NK-92 treated with Interleukin-12 subunit alpha and Interleukin-12 subunit beta, amount 100 ng/mL, for 24 hours (cell line): ENCODE results near the gene PRKD2.

Experiments used
- DNase-seq: peaks from one replicate; lab custom pipeline; 2025; lab: John Stamatoyannopoulos, UW

Gene PRKD2

GRCh38 chr19:46704379-46705076 lies 12.4 kb downstream of the PRKD2 start:
- DNase-seq = peak; percentile 55

- DNase-seq = no peak
Measured at GRCh38 chr19:46700704-46701103, 16.2 kb downstream of the PRKD2 start.

GRCh38 chr19:46698395-46699321 lies 18.3 kb downstream of the PRKD2 start:
- no peak for DNase-seq

GRCh38 chr19:46697204-46697960 lies 19.5 kb downstream of the PRKD2 start:
- no peak for DNase-seq

GRCh38 chr19:46696866-46697203 lies 20.1 kb downstream of the PRKD2 start:
- no peak for DNase-seq

GRCh38 chr19:46696052-46696451 lies 20.9 kb downstream of the PRKD2 start:
- DNase-seq = no peak

- no peak for DNase-seq
Measured at GRCh38 chr19:46693760-46694159, 23.2 kb downstream of the PRKD2 start.

- DNase-seq = no peak
Measured at GRCh38 chr19:46692918-46693722, 23.8 kb downstream of the PRKD2 start.

- DNase-seq = no peak
Measured at GRCh38 chr19:46691948-46692347, 25.0 kb downstream of the PRKD2 start.

- no peak for DNase-seq
Measured at GRCh38 chr19:46691104-46691503, 25.8 kb downstream of the PRKD2 start.

- no peak for DNase-seq
Measured at GRCh38 chr19:46689358-46689757, 27.6 kb downstream of the PRKD2 start.

GRCh38 chr19:46687438-46688145 lies 29.3 kb downstream of the PRKD2 start:
- no peak for DNase-seq

GRCh38 chr19:46685189-46685588 lies 31.7 kb downstream of the PRKD2 start:
- DNase-seq = no peak

GRCh38 chr19:46678110-46678732 lies 38.7 kb downstream of the PRKD2 start:
- no peak for DNase-seq

- DNase-seq = no peak
Measured at GRCh38 chr19:46674416-46675178, 42.3 kb downstream of the PRKD2 start.

GRCh38 chr19:46670813-46671212 lies 46.1 kb downstream of the PRKD2 start:
- no peak for DNase-seq

- no peak for DNase-seq
Measured at GRCh38 chr19:46668662-46669061, 48.3 kb downstream of the PRKD2 start.

GRCh38 chr19:46665072-46665471 lies 51.8 kb downstream of the PRKD2 start:
- DNase-seq = no peak

GRCh38 chr19:46661735-46662592 lies 55.0 kb downstream of the PRKD2 start:
- peak; percentile 38 for DNase-seq
